IPS-11a (cell line): ENCODE measurements around the gene HOXC9.

Experiments
- H3K4me3 ChIP-seq: one replicate; pipeline ENCODE4 v1.5.1; 2013; ENCODE audit warnings: low read depth, low read length, control low read depth

HOXC9 gene

GRCh38 chr12:53999559-54000115 is 324 bp upstream of the HOXC9 start:
- H3K4me3 ChIP-seq: no peak overlapping the region

GRCh38 chr12:54001283-54002187 is 1.6 kb downstream of the HOXC9 start:
- no peak overlapping the region for H3K4me3 ChIP-seq

GRCh38 chr12:54002278-54002914 is 2.4 kb downstream of the HOXC9 start:
- no peak overlapping the region for H3K4me3 ChIP-seq

GRCh38 chr12:54002915-54003389 is 3.0 kb downstream of the HOXC9 start:
- H3K4me3 ChIP-seq: no peak overlapping the region

GRCh38 chr12:54003625-54004024 is 3.7 kb downstream of the HOXC9 start:
- no peak overlapping the region for H3K4me3 ChIP-seq

- H3K4me3 ChIP-seq: no peak overlapping the region
Measured at GRCh38 chr12:54004063-54004840, 4.3 kb downstream of the HOXC9 start.

- no peak overlapping the region for H3K4me3 ChIP-seq
Measured at GRCh38 chr12:54004841-54005530, 5.0 kb downstream of the HOXC9 start.

- H3K4me3 ChIP-seq: no peak overlapping the region
Measured at GRCh38 chr12:54005531-54005852, 5.5 kb downstream of the HOXC9 start.

- H3K4me3 ChIP-seq: no peak overlapping the region
Measured at GRCh38 chr12:54005853-54006558, 6.0 kb downstream of the HOXC9 start.

- no peak overlapping the region for H3K4me3 ChIP-seq
Measured at GRCh38 chr12:54006559-54007220, 6.7 kb downstream of the HOXC9 start.

- no peak overlapping the region for H3K4me3 ChIP-seq
Measured at GRCh38 chr12:54007538-54008259, 7.7 kb downstream of the HOXC9 start.

- no peak overlapping the region for H3K4me3 ChIP-seq
Measured at GRCh38 chr12:54008260-54008552, 8.2 kb downstream of the HOXC9 start.

- H3K4me3 ChIP-seq: no peak overlapping the region
Measured at GRCh38 chr12:54009171-54010052, 9.5 kb downstream of the HOXC9 start.

- no peak overlapping the region for H3K4me3 ChIP-seq
Measured at GRCh38 chr12:54010053-54010971, 10.4 kb downstream of the HOXC9 start.

- H3K4me3 ChIP-seq: no peak overlapping the region
Measured at GRCh38 chr12:54010972-54011664, 11.2 kb downstream of the HOXC9 start.
